ENCODE measurements around the gene CROT.
"Not testable (repeated sequence)": the region's sequence is repeated elsewhere in the genome, so short reads cannot be mapped to it uniquely, and the experiment has no call there.

Gene CROT, protein sequence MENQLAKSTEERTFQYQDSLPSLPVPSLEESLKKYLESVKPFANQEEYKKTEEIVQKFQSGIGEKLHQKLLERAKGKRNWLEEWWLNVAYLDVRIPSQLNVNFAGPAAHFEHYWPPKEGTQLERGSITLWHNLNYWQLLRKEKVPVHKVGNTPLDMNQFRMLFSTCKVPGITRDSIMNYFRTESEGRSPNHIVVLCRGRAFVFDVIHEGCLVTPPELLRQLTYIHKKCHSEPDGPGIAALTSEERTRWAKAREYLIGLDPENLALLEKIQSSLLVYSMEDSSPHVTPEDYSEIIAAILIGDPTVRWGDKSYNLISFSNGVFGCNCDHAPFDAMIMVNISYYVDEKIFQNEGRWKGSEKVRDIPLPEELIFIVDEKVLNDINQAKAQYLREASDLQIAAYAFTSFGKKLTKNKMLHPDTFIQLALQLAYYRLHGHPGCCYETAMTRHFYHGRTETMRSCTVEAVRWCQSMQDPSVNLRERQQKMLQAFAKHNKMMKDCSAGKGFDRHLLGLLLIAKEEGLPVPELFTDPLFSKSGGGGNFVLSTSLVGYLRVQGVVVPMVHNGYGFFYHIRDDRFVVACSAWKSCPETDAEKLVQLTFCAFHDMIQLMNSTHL

DNA sequence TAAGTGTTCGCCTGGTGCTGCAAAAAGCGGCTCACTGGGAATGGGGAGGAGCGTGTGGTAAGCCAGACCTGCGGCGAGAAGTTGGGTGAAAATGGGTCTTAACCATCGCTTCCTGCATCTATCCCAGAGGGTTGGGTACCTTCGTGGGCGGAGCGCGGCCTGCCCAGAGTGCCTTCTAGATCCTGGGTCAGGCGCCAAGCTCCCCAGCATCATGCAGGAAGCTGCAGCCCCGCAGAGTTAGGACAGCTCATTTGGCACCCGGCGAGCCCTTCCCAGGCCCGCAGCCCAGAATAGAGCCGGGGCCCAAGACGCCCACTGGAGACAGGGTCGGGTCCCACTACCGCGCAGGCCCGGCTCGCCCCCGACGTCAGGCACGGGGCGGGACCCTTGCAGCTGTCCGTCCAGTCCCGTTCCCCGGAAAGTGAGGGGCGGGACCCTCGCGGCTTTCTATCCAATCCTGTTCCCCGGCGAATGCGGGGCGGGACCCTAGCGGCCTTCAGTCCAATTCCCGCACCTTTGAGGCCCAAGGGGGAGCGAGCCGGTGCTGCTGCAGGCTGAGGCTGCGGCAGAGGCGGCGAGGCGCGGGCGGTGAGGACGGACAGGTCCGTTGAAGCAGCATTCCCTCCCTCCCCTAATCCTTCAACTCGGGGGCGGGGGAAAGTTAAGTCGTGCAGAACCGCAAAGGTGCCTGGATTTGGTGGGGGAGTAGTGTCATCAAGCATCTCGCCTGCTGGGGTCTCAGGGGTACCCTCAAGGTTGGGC lies at the start of gene CROT:
Gene CROT (plus strand): TSS at position 499 of the 762 bp plus-strand sequence. CDS start 3,405 bp downstream, outside the sequence.
- DNase-seq = peak; percentile 86

DNA sequence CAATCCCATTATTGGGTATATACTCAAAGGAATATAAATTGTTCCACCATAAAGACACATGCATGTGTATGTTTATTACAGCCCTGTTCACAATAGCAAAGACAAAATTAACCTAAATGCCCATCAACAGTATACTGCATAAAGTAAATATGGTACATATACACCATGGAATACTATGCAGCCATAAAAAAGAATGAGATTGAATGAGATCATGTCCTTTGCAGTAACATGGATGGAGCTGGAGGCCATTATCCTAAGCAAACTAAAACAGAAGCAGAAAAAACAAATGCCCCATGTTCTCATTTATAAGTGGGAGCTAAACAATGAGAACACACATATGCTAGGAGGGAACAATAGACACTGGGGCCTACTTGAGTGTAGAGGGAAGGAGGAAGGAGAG lies 44.7 kb upstream of the CROT start:
- no peak for DNase-seq

DNA sequence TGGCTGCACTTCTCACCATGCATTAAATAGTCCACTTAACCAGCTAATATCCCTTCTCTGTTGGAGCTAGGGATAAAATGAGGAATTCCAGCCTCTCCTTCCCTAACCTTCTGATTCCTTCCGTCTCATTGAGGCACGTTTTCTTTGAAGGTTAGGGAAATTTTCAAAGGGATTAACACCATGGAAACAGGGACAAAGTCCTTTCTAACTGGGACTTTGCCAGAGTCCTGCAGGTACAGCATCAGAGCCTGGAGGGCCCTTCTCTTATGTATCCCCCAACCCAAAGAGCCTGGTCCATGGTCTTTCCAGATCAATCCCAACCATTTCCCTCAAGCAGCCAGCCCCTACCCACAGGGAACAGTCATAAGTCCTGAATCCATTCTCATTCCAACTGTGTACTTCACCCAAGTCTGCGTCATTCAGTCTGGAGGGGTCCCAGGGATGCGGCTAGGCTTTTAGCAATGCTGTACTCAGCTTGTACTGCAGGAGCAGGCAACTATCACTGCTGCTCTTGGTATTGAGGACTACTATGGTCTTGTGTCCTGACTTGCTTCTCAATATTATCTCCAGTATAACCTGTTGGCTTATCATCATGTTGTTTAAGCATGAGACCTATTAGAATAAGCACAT lies 34.6 kb upstream of the CROT start:
- DNase-seq = no peak

DNA sequence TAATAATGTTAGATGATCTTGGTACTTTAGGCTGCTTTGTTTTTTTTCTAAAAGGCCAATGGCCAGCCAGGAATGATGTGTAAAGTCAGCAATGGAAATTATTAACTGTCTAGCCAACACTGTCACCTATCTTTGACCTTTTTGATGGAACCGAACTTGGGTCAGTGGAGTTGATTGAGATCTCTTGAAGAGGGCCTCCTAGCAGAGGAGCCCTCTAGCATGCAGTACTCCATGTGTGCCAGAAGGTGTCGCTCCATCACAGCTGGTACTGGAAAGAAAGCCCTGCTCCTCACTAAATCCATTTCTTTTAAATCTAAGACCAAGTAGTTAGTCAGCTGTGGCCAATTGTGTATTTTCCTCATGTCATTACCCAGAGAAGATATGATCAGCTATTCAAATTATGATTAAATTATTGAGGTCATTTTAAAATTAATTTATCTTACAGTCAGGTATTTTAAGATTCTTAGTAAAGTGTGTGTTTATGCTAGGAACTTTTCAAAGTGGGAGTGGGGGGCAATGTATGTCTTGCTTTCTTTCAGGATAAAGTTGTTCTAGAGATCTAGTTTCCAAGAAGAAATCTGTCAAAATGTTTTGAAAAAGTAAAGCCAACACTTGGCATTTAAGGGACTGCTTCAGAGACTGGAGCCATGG lies 33.1 kb upstream of the CROT start:
- peak; percentile 50 for DNase-seq

DNA sequence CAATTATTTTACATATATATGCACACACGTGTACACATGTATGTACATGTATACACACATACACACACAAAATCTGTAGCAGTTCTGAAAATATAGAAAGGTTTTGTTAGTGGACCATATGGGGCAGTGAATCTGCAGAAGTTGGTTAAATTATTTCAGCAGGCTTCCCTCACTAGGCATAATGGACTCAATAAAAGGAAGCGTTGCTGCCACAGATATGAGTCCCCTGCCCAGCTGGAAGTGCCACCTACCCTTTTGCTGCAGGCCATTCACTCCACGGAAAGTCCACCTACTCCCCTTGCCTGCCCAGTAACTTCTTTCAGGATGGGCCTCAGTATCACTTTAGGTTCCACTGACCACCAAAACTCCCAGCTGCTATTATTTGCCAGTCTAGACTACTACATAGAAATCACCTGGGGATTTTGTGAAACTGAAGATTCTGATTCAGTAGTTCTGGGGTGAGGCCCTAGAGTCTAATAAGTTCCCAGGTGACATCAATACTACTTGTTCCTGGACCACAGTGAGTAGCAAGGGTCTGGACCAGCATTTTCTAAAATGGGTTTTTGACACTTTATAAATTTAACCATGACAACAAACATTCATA lies 29.3 kb upstream of the CROT start:
- no peak for DNase-seq

DNA sequence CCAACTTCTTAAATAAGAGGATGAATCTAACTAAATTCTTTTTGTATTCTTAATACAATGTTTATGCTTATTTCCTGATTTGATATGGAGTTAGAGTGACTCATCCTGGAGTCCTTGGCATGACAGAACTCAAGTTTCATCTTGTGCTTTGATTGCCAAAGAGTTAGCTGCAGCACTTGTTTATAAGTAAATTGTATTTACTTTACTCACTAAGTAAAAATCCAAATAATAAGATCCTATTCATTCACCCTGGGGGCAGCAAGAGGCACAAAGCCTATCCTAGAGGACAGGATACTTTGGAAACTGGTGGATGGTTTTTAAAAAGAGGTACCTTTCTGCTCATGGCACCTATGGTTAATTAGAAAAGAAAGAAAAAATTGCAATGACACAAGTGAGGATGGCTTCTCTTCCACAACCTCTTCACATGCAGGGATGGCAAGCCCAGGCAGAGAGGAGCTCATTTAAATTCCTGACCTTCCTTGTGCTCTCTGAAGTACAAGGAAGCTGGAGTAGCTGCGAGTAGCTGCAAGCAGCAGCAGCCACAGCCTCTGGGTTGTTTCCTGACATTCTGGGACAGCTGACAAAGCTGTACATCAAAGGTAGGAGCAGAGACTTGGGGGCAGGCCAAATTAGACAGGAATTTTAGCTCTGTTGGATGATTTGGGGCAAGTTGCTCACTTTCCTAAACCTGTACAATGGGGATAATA lies 28.5 kb upstream of the CROT start:
- DNase-seq = no peak

DNA sequence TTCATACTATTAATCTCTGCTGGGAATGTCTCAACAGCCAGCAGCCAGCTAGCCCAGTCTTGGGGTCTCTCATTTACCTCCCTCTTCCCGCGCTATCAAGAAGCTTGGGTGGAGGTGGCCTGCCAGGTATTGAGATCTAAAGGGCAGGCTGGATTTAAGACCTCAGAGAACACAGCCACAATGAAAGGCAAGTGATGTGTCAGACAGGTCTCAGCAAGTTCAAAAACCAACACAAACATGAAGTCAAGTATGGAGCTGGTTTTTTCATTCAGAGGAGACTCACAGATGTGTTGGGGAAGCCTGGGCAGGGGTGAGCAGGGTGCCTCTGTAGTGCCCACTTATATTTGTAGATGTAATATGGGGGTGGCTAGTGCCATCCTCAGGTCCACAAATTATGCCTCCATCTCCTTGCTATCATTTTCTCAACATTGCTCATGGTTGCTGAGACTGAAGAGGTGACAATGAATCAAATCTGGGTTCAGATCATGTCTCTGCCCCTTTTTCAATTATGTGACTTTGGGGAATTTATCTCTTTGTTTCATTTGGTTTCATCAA lies 27.7 kb upstream of the CROT start:
- no peak for DNase-seq

DNA sequence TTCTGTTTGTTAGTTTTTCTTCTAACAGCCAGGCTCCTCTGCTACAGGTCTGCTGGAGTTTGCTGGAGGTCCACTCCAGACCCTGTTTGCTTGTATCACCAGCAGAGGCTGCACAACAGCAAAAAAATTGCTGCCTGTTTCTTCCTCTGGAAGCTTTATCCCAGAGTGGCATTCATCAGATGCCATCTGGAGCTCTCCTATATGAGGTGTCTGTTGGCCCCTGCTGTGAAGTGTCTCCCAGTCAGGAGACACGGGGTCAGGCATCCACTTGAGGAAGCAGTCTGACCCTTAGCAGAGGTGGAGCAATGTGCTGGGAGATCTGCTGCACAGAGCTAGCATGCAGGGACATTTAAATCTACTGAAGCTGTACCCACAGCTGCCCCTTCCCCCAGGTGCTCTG lies 26.7 kb upstream of the CROT start:
- DNase-seq = no peak

DNA sequence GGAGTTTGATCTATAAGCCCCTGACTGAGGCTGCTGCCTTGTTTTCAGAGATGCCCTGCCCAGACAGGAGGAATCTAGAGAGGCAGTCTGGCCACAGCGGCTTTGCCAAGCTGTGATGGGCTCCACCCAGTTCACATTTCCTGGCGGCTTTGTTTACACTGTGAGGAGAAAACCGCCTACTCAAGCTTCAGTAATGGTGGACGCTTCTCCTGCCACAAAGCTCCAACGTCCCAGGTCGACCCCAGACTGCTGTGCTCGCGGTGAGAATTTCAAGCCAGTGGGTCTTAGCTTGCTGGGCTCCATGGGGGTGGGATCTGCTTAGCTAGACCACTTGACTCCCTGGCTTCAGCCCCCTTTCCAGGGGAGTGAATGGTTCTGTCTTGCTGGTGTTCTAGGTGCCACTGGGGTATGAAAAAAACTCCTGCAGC lies 26.3 kb upstream of the CROT start:
- DNase-seq = not testable (repeated sequence)

DNA sequence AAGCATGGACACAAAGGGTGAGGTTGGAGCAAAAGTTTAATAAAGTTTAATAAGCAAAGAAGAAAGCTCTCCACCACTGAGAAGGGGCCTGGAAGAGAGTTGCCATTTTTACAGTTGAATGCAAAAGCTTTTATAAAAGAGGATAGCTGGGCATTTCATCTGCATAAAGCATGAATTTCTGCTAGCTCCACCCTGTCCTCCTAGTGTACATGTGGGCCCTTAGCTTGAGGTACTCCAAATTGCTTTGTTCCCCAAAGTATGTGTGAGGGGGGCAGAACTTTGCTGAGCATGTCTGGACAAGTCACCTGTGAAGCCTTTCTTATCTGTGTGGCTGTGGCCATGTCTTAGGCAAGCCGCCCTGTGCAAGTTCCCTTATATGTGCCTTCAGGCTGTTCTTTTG lies 22.6 kb upstream of the CROT start:
- no peak for DNase-seq

DNA sequence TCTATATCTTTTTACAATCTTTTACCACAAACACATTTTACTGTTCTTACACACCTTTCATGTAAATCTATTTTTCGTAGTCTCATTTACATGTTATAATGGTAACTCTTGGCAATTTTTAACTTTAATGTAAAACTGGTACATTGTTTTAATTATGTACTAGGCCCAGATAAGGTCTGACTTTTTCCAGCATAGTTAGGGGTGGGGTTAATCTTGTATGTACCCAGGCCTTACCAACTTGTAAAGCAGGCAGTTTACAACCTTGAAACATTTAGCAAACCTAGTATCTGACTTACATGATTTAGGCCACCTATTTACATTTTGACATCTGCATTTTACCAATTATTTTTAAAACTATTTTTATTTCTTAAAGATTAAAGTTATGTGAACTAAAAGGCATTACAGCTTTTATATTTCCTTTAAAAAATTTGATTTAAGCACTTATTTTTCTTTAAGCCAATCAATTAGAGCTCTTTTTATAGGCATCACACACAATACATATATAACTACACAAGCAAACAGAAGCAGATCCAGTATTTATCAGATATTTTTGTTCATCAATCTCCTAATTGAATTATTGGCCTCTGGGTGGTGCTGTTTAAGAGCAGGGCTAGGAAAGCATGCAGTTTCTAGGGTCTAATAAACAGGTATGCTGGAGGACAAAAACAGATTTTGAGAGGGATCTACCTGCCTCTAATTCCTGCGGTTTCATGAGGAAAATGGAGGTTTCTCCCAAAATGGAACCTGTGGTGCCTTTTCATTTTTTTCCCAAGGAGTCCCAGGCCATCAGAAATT lies 19.7 kb upstream of the CROT start:
- no peak for DNase-seq

DNA sequence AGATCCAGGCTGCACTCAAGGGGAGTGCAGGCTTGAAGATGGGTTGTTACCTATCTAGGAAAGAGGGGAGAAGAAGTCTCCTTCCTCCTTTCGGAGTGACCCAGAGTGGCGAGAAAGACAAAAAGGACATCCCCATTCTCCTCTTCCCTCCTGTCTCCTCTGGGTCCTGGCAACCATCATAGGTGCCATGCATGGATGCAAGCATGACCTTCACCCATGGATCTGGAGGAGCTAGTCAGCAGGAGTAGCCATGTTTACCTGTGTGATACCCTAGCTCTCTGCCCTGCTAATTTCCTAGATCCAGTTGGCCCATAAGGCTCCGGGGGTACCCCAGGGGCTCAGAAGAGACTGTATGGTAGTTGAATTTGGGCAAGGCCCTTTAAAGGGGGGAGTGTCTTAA lies 17.2 kb upstream of the CROT start:
- DNase-seq = no peak

DNA sequence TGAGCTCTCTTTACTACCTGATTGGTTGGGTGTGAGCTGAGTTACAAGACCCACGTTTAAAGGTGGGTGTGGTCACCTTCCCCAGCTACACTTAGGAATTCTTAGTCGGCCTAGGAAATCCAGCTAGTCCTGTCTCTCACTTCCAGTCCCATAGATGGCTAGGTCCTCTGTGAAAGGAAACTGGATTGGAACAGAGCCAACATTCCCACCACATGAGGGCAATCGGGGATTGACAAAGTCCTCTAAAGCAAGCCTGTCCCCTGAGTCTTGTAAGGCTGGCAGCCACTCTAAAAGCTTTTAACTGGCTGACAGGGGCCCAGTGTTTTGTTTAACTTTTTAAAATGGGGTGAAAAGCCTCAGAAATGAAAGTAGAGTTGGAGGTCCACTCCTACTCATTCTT lies 15.1 kb upstream of the CROT start:
- DNase-seq = no peak

DNA sequence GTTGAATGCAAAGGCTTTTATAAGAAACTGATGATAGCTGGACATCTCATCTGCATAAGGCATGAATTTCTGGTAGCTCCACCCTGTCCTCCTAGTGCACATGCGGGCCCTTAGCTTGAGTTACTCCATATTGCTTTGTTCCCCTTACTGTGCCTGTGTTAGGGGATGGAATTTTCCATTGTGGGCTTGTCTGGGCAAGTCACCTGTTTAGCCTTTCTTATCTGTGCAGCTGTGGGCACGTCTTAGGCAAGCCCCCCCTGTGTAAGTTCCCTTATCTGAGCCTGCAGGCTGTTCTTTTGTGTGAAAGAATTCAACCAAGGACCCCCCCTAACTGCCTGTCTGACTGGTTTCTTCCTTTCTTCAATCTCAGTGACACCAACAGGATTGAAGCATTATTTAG lies 14.5 kb upstream of the CROT start:
- DNase-seq = no peak

DNA sequence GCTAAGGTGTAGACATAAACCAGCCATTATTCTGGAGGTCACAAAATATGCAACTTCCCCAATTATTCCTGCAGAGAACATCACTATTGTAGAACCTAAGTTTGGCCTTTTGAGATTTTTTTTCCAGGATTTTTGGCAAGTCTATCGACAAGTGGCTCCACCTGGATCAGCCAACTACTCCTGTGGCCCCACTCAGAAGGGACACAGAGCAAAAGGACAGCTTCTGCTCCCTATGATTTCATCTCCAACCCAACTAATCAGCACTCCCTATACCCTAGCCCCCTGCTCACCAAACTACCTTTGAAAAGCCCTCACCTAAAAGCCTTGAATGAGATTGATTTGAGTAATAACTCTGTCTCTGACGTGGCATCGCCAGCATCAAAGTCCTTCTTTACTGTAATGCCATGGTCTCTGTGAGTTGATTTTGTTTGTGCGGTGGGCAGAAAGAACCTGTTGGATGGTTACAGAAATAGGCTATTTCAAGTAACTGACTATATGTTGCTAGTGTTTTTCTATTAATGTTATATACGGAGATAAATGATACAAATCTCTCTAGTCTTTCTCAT lies 13.7 kb upstream of the CROT start:
- DNase-seq = no peak

DNA sequence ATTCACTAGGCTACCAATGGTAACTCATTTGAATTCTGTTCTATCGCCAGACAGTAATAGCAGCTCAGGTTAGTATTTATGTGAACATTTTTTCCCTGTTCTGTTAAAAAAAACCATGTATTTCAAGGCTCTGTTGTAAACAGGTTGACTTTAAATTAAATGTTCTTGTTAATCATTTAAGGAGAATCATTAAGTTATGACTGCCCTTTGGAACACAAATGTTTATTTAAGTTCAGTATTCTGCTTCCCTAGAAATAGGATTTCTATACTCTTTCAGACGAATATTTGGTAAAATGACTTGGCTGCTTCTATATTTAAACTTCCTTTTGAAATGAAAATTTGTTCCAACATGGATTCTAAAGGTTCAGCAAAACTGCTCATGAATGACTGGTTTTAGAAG lies 13.1 kb upstream of the CROT start:
- DNase-seq = no peak

DNA sequence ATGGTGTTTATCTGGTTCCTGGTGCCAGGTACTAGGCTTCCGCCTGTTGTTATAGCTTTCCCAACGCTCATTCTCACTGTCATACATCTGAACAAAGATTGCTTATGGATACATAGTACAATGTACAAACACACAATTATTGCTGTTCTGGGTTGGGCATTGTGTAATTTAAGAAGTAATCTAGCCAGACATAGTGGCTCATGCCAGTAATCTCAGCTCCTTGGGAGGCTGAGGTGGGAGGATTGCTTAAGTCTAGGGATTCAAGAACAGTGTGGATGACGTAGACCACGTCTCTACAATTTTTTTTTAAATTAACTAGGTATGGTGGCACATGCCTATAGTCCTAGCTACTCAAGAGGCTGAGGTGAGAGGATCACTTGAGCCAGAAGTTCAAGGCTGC lies 9.3 kb upstream of the CROT start:
- DNase-seq = no peak

DNA sequence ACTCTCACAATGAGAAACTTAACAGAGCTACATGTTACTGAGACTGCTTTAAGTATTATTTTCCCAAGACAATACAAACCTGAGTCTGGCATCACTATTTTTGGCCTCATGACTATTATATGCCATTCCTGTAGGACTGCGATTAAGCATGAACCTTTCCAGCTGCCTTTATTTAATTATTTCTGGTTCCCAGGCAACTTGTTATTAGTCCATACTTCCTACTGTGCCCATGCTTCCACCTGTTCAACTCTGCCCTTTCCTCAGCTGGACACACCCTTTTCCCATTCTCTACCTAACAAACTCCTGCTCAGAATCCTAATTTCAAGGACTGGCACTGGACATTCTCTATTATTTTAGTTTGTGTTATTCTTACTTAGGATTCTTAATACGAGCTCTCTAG lies 8.1 kb upstream of the CROT start:
- DNase-seq = no peak

DNA sequence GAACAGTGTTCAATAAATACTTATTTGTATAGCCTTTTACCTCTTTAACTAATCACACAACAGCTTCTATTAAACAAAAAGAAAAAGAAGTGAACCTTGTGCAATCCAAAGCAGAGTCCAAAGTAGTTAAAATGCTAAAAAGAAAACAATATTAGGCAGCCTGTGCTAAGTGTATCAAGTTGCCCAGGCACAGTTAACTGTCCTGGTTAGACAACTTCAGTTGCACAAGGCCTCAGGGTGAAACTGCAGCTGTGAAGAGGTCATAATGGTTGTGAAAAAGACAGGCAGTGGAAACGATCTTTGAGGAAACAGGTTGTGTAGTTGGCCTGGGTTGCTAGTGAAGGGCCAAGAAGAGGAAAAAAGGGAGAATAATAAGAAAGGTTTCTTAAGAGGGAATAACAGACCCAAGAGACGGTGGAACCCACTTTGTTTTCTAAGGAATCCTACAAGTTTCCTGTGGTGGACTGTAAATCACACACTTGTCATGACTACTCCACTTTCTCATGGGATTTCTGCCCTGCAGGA lies 6.0 kb upstream of the CROT start:
- DNase-seq = no peak

DNA sequence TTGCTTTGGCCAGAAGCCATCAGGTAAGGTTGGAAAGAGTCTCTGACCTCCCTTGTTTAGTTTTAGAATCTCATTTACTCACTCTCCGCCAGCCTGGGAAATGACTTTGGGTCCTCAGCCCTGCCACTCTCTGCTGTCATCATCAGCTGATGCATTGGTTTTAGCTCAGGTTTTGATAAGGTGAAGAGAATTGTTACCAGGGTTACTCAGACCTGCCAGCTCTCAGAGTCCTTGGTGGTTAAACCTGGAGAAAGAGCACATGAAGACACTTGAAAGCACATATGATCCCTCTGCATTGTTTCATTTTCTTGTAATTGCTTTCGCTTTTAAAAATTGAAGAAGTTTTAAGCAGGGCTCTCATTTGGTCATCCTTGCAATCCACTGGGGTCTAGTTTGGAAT lies 4.0 kb upstream of the CROT start:
- no peak for DNase-seq
